B cell (primary cell): ENCODE measurements around the gene SELENBP1. TPM values are rescaled to one million over a fixed set of nuclear protein-coding genes. Genes with fewer than 3 reads are reported as not detected.

Experiments
- ATAC-seq: fragments of 200-7000 bp; cut with Tn5 transposase; one replicate; pipeline ENCODE4 v1.10.0; 2021; ENCODE audit warnings: low read depth, mild to moderate bottlenecking, moderate number of reproducible peaks, moderate library complexity
- CTCF ChIA-PET: fragments of 350-600 bp; sonication (Branson Sonifier 250); formaldehyde crosslinking; loops from one replicate; lab custom pipeline; 2021; ENCODE audit warnings: antibody characterized with exemption, inconsistent platforms; lab: Charles Lee
- POLR2A ChIA-PET: fragments of 350-600 bp; sonication (Branson Sonifier 250); formaldehyde crosslinking; loops from one replicate; lab custom pipeline; 2021; ENCODE audit warnings: antibody characterized with exemption; lab: Charles Lee
- DNase-seq: peaks from one replicate; pipeline ENCODE4 v3.0.0; 2013
- H2AFZ ChIP-seq: 2 replicates; pipeline ENCODE4 v1.6.1; 2012; ENCODE audit warnings: mild to moderate bottlenecking, low read depth, low read length; ENCODE audit not compliant: insufficient read depth, poor library complexity, severe bottlenecking
- H3K27ac ChIP-seq, 2 donors: 1 replicate in 1 of 2; 2 replicates in 1 of 2; pipeline ENCODE4 v1.5.1; 2012 to 2013; ENCODE audit warnings: low read length in 2 of 2, mild to moderate bottlenecking in 2 of 2, moderate library complexity in 1 of 2
- H3K27me3 ChIP-seq, 4 experiments: fragments of 200-600 bp in 1 of 4; sonication (generic) in 1 of 4; replicated peaks in 1 of 4; 1 replicate in 2 of 4; 2 replicates in 2 of 4; pipeline versions ENCODE4 v1.6.1 to v1.7.0; 2013 to 2016; ENCODE audit warnings: low read length in 3 of 4, mild to moderate bottlenecking in 2 of 4, mixed read lengths in 1 of 4, moderate library complexity in 1 of 4; ENCODE audit not compliant: insufficient read depth in 4 of 4, control insufficient read depth in 3 of 4; ENCODE audit errors: control extremely low read depth in 1 of 4
- H3K36me3 ChIP-seq, 2 experiments: replicated peaks in 1 of 2; 1 replicate in 1 of 2; 2 replicates in 1 of 2; pipeline versions ENCODE4 v1.6.1 to v1.7.1; 2013; ENCODE audit warnings: low read length in 1 of 2; ENCODE audit not compliant: insufficient read depth in 2 of 2, control insufficient read depth in 1 of 2; ENCODE audit errors: control extremely low read depth in 1 of 2, extremely low read depth in 1 of 2
- H3K4me1 ChIP-seq, 2 donors: fragments of 200-600 bp in 1 of 2; sonication (generic) in 1 of 2; 1 replicate in 1 of 2; 2 replicates in 1 of 2; pipeline versions ENCODE4 v1.5.1 to v1.6.1; 2013 to 2017; ENCODE audit warnings: low read length in 2 of 2; ENCODE audit not compliant: control insufficient read depth in 2 of 2, insufficient read depth in 2 of 2
- H3K4me2 ChIP-seq: replicated peaks from 2 replicates; pipeline ENCODE3; 2012; ENCODE audit warnings: mild to moderate bottlenecking, low read depth, low read length; ENCODE audit not compliant: poor library complexity, severe bottlenecking
- H3K4me3 ChIP-seq, 5 experiments: fragments of 200-600 bp in 1 of 5; sonication (generic) in 1 of 5; 1 replicate in 3 of 5; 2 replicates in 2 of 5; pipeline versions ENCODE4 v1.5.1 to v1.7.0; 2011 to 2016; ENCODE audit warnings: low read length in 4 of 5, mild to moderate bottlenecking in 4 of 5, low read depth in 2 of 5, control low read depth in 1 of 5, moderate library complexity in 1 of 5; ENCODE audit not compliant: insufficient read depth in 1 of 5; ENCODE audit errors: control extremely low read depth in 1 of 5, extremely low read depth in 1 of 5
- H3K79me2 ChIP-seq: fragments of 200-600 bp; sonication (generic); one replicate; pipeline ENCODE4 v1.6.0; 2016; ENCODE audit warnings: low read length; ENCODE audit not compliant: control insufficient read depth, insufficient read depth
- H3K9ac ChIP-seq: fragments of 200-600 bp; sonication (generic); 2 replicates; pipeline ENCODE4 v1.6.1; 2017; ENCODE audit warnings: mild to moderate bottlenecking, low read length, moderate library complexity
- H3K9me3 ChIP-seq, 3 donors: one replicate each; pipeline versions ENCODE4 v1.6.1 to v1.7.1; 2013; ENCODE audit warnings: low read length in 2 of 3; ENCODE audit not compliant: control insufficient read depth in 2 of 3, insufficient read depth in 1 of 3; ENCODE audit errors: control extremely low read depth in 1 of 3
- H4K20me1 ChIP-seq: 2 replicates; pipeline ENCODE4 v1.6.0; 2012; ENCODE audit warnings: mild to moderate bottlenecking, low read length; ENCODE audit not compliant: insufficient read depth, control insufficient read depth, poor library complexity, severe bottlenecking
- H3K27ac Mint-ChIP-seq: one replicate; pipeline ENCODE4 v1.8.0; 2021; ENCODE audit warnings: mixed read lengths
- H3K27me3 Mint-ChIP-seq: one replicate; pipeline ENCODE4 v1.8.0; 2021; ENCODE audit warnings: mixed read lengths
- H3K4me1 Mint-ChIP-seq: one replicate; pipeline ENCODE4 v1.8.0; 2021; ENCODE audit warnings: mixed read lengths
- H3K4me3 Mint-ChIP-seq: one replicate; pipeline ENCODE4 v1.8.0; 2021; ENCODE audit warnings: mixed read lengths
- H3K9me3 Mint-ChIP-seq: one replicate; pipeline ENCODE4 v1.8.0; 2022; ENCODE audit warnings: mixed read lengths; ENCODE audit not compliant: insufficient read depth
- EZH2 ChIP-seq: IDR thresholded peaks from 2 replicates; pipeline ENCODE4 v1.6.1; 2012; ENCODE audit warnings: borderline replicate concordance, low read depth, mild to moderate bottlenecking, moderate library complexity, low read length; ENCODE audit not compliant: insufficient read depth, poor library complexity, severe bottlenecking
- WGBS: methylation state at CpG from one replicate; pipeline ENCODE4 v1.1.5; 2013; ENCODE audit warnings: missing lambda C conversion rate; ENCODE audit not compliant: insufficient coverage; 5-methylcytosine and 5-hydroxymethylcytosine counted together
- intact Hi-C: fragments of 100-400 bp; cut with micrococcal nuclease; formaldehyde crosslinking; loops from one replicate; pipeline ENCODE4 v1.10.0; 2022
- polyA plus RNA-seq: library from polyadenylated mRNA; depleted of rRNA; stranded (reverse); fragments of >200 nt; gene quantifications from 2 replicates; pipeline ENCODE4 v1.2.3, GENCODE V29; 2012
- total RNA-seq, 2 donors: library from RNA; stranded (reverse); fragments of 120-200 nt in 1 of 2; gene quantifications; 1 replicate in 1 of 2; 2 replicates in 1 of 2; pipeline versions ENCODE4 v1.2.3 to v1.2.4, GENCODE V29; 2013 to 2022
- TF ChIP-seq, protein P1 (sequence below): fragments of 200-600 bp; IDR thresholded peaks from one replicate; pipeline ENCODE4 v1.8.0; 2022; ENCODE audit warnings: antibody characterized with exemption, mild to moderate bottlenecking

Gene SELENBP1
- total and polyA plus RNA-seq, 2 donors (not counting 1 experiment from before 2014, with no cell fraction given) = 0.37 TPM; not detected in 1

DNA sequence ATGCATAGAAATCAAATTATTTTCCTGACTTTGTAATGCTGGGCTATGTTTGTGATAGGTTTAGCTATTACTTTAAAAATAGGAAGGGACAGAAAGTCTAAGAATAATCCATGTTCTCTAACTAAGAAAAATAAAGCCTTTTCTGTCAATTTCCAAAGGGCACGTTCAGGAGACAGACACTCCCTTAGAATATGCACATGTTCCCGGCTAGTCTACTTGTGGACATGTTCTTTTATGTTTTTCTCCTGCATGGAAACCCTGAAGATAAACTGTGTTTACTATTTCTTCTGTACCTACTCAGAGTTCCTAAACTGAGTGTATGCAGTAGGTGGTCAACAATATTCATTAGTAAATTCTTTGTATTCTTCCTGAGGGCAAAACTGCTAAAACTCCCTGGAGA lies 39.4 kb upstream of the SELENBP1 start:
- Mint-ChIP-seq H3K27ac (no peak overlapping the region), H3K4me3 (no peak overlapping the region), H3K27me3 (no peaks in the 10 kb centered on the region), H3K9me3 (no peaks in the 10 kb centered on the region), H3K4me1 (no peaks in the 10 kb centered on the region)
- H4K20me1 ChIP-seq = no peaks in the 10 kb centered on the region
- DNase-seq (no peak), ATAC-seq (no peak)
- H3K4me2 ChIP-seq = no peak overlapping the region
- no peak overlapping the region for H3K9ac ChIP-seq
- no peaks in the 10 kb centered on the region for H3K79me2 ChIP-seq
- ChIA-PET POLR2A (no interaction called here), CTCF (no interaction called here)
- no peak overlapping the region for H2AFZ ChIP-seq
- WGBS = no CpG with 5 or more reads among the region's 2 CpGs
- H3K4me1 ChIP-seq = no peaks in the 10 kb centered on the region
- peaks cover 5 to 75% of the 10 kb centered on the region in 2 experiments for H3K36me3 ChIP-seq
- H3K27me3 ChIP-seq = no peaks in the 10 kb centered on the region
- TF ChIP-seq EZH2 = no peak
- TF ChIP-seq, protein P1, sequence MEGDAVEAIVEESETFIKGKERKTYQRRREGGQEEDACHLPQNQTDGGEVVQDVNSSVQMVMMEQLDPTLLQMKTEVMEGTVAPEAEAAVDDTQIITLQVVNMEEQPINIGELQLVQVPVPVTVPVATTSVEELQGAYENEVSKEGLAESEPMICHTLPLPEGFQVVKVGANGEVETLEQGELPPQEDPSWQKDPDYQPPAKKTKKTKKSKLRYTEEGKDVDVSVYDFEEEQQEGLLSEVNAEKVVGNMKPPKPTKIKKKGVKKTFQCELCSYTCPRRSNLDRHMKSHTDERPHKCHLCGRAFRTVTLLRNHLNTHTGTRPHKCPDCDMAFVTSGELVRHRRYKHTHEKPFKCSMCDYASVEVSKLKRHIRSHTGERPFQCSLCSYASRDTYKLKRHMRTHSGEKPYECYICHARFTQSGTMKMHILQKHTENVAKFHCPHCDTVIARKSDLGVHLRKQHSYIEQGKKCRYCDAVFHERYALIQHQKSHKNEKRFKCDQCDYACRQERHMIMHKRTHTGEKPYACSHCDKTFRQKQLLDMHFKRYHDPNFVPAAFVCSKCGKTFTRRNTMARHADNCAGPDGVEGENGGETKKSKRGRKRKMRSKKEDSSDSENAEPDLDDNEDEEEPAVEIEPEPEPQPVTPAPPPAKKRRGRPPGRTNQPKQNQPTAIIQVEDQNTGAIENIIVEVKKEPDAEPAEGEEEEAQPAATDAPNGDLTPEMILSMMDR = no peak
- intact Hi-C loops = no loop called here
- H3K4me3 ChIP-seq = no peak overlapping the region
- no peaks in the 10 kb centered on the region for H3K9me3 ChIP-seq
- H3K27ac ChIP-seq = no peak overlapping the region

DNA sequence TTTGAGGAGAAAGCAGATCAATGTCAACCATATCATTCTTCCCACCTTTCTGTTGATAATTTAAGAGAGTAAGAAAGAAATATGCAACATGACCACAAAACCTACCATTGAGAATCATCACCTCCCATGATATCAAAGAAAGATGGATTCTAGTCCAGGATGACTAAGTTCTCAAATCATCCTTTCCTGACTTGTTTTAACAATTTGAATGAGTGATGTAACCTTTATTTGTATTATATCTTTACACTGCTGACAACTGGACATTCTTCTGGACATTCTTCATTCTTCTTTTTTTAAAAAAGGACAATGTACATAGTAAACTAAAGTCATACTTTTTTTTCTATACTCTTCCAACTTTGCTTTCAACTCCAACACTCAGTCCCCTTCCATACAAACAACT lies 36.4 kb upstream of the SELENBP1 start:
- no peaks in the 10 kb centered on the region for H3K4me1 Mint-ChIP-seq
- intact Hi-C loops = no loop called here
- DNase-seq (no peak), ATAC-seq (no peak)
- Histone ChIP-seq H3K27me3 (no peaks in the 10 kb centered on the region), H3K4me1 (no peaks in the 10 kb centered on the region), H4K20me1 (no peaks in the 10 kb centered on the region), H3K4me3 (no peak overlapping the region), H3K9me3 (no peaks in the 10 kb centered on the region), H2AFZ (no peak overlapping the region), H3K4me2 (no peak overlapping the region), H3K79me2 (no peaks in the 10 kb centered on the region), H3K9ac (no peak overlapping the region), H3K27ac (no peak overlapping the region), H3K36me3 (peaks cover 0 to 86% of the 10 kb centered on the region in 2 experiments)
- H3K9me3 Mint-ChIP-seq = no peaks in the 10 kb centered on the region
- H3K27me3 Mint-ChIP-seq = no peaks in the 10 kb centered on the region
- H3K4me3 Mint-ChIP-seq = no peak overlapping the region
- TF ChIP-seq EZH2 = no peak
- TF ChIP-seq, protein P1 = no peak
- CTCF ChIA-PET = interaction anchor here (0.6 kb wide), 1 partner anchor 1203 kb away, joined by 3 read pairs; no protein-coding TSS in a partner anchor
- POLR2A ChIA-PET = no interaction called here
- H3K27ac Mint-ChIP-seq = no peak overlapping the region
